Measurements from ENCODE around the gene GOLPH3. TPM values are rescaled to one million over a fixed set of nuclear protein-coding genes. Genes with fewer than 3 reads are reported as not detected.
A peak's percentile ranks its signal among the peaks of the same experiment; 100 is the strongest.

GOLPH3 gene
- total RNA-seq, 4 donors from 2014 or later = 149 to 277 (median 187) TPM

DNA sequence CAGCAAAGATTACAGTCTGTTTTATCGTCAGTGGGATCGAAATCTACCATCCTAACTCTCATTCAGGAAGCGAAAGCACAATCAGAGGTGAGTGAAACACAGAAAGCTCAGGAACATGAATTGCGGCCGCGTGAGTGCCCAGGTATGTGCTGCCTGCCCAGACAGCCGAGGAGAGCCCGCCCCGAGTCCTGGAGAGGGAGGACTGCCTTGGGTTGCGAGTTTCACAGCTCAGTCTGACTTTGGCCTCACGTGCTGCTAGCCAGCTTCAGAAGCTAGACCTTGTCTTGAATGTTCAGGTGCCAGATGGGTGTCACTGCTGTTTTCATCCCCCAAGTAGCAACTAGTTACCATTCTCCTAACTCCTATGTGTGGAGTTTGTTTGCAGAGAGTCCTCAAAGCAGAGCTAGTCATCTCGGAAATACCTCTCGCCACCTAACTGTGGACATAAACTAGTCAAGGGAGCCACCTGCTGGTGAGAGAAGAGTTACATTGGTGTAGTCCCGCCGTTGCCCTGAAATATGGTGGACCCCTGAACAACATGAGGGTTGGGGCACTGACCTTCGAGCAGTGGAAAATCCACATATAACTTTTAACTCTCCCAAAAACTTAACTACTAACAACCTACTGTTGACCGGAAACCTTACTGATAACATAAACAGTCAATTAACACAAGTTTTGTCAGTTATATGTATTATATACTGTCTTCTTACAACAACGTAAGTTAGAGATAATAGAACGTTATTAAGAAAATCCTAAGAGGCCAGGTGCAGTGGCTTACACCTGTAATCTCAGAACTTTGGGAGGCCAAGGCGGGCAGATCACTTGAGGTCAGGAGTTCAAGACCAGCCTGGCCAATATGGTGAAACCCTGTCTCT is 80.9 kb downstream of the GOLPH3 start:
- Histone ChIP-seq H3K27me3 (no peaks in the 10 kb centered on the region), H3K4me1 (peaks cover 15 to 25% (median 21%) of the 10 kb centered on the region in 4 donors), H3K9me3 (no peaks in the 10 kb centered on the region), H3K27ac (replicated peaks in 1 of 4) (no peak overlapping the region), H3K4me3 (no peak overlapping the region), H3K36me3 (peaks cover 0 to 68% (median 35%) of the 10 kb centered on the region in 4 donors)
- peak; percentile 91 for DNase-seq (ENCODE audit: extremely low spot score)
- TF ChIP-seq, protein P1, sequence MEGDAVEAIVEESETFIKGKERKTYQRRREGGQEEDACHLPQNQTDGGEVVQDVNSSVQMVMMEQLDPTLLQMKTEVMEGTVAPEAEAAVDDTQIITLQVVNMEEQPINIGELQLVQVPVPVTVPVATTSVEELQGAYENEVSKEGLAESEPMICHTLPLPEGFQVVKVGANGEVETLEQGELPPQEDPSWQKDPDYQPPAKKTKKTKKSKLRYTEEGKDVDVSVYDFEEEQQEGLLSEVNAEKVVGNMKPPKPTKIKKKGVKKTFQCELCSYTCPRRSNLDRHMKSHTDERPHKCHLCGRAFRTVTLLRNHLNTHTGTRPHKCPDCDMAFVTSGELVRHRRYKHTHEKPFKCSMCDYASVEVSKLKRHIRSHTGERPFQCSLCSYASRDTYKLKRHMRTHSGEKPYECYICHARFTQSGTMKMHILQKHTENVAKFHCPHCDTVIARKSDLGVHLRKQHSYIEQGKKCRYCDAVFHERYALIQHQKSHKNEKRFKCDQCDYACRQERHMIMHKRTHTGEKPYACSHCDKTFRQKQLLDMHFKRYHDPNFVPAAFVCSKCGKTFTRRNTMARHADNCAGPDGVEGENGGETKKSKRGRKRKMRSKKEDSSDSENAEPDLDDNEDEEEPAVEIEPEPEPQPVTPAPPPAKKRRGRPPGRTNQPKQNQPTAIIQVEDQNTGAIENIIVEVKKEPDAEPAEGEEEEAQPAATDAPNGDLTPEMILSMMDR (IDR thresholded peaks at IDR 0.05) = peak; percentile 65 to 74 (median 71)
- no peak for TF ChIP-seq POLR2A (IDR thresholded peaks at IDR 0.05; ENCODE audit: low read depth)
- intact Hi-C loops (cut with DNase I) = loop anchor here (5.0 to 10.0 kb wide), 2 partner anchors 222 to 266 kb away; partner anchors contain the start of gene MTMR12
- 48% methylated on average over 20 of the region's 20 CpGs for WGBS

DNA sequence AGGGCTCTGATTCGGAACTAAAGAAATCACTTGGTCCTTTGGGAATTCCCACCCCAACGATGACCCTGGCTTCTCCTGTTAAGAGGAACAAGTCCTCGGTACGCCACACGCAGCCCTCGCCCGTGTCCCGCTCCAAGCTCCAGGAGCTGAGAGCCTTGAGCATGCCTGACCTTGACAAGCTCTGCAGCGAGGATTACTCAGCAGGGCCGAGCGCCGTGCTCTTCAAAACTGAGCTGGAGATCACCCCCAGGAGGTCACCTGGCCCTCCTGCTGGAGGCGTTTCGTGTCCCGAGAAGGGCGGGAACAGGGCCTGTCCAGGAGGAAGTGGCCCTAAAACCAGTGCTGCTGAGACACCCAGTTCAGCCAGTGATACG is 83.4 kb downstream of the GOLPH3 start:
- peaks cover 0 to 72% (median 35%) of the 10 kb centered on the region in 4 donors for H3K36me3 ChIP-seq
- WGBS = 96% methylated on average over 16 of the region's 17 CpGs

GRCh38 chr5:32090026-32090754 is 83.9 kb downstream of the GOLPH3 start:
- peaks cover 0 to 72% (median 35%) of the 10 kb centered on the region in 4 donors for H3K36me3 ChIP-seq
- intact Hi-C loops (cut with DNase I) = loop anchor here (5.0 to 10.0 kb wide), 2 partner anchors 225 to 263 kb away; partner anchors contain the start of gene MTMR12
- DNase-seq (ENCODE audit: extremely low spot score) = peak; percentile 74
- H3K27ac ChIP-seq (replicated peaks in 1 of 4) = no peak overlapping the region
- H3K4me3 ChIP-seq = no peak overlapping the region
- TF ChIP-seq, protein P1 (IDR thresholded peaks at IDR 0.05) = no peak
- TF ChIP-seq EP300 (IDR thresholded peaks at IDR 0.05) (no peak), POLR2AphosphoS5 (IDR thresholded peaks at IDR 0.05) (no peak), POLR2A (IDR thresholded peaks at IDR 0.05; ENCODE audit: low read depth) (no peak)
- H3K27me3 ChIP-seq = no peaks in the 10 kb centered on the region
- peaks cover 6 to 16% (median 13%) of the 10 kb centered on the region in 4 donors for H3K4me1 ChIP-seq
- no peaks in the 10 kb centered on the region for H3K9me3 ChIP-seq
- WGBS = 89% methylated on average over 17 of the region's 24 CpGs

More for the DNA sequence above, 83.4 kb downstream of the GOLPH3 start:
- no peaks in the 10 kb centered on the region for H3K9me3 ChIP-seq
- DNase-seq (ENCODE audit: extremely low spot score) = peak; percentile 82
- intact Hi-C loops (cut with DNase I) = loop anchor here (5.0 to 10.0 kb wide), 2 partner anchors 224 to 263 kb away; partner anchors contain the start of gene MTMR12
- TF ChIP-seq POLR2A (IDR thresholded peaks at IDR 0.05; ENCODE audit: low read depth) = no peak
- no peak for TF ChIP-seq EP300 (IDR thresholded peaks at IDR 0.05)
- TF ChIP-seq, protein P1 (IDR thresholded peaks at IDR 0.05) = no peak
- H3K27ac ChIP-seq (replicated peaks in 1 of 4) = no peak overlapping the region
- peaks cover 11 to 21% (median 18%) of the 10 kb centered on the region in 4 donors for H3K4me1 ChIP-seq
- H3K27me3 ChIP-seq = no peaks in the 10 kb centered on the region
- no peak overlapping the region for H3K4me3 ChIP-seq

DNA sequence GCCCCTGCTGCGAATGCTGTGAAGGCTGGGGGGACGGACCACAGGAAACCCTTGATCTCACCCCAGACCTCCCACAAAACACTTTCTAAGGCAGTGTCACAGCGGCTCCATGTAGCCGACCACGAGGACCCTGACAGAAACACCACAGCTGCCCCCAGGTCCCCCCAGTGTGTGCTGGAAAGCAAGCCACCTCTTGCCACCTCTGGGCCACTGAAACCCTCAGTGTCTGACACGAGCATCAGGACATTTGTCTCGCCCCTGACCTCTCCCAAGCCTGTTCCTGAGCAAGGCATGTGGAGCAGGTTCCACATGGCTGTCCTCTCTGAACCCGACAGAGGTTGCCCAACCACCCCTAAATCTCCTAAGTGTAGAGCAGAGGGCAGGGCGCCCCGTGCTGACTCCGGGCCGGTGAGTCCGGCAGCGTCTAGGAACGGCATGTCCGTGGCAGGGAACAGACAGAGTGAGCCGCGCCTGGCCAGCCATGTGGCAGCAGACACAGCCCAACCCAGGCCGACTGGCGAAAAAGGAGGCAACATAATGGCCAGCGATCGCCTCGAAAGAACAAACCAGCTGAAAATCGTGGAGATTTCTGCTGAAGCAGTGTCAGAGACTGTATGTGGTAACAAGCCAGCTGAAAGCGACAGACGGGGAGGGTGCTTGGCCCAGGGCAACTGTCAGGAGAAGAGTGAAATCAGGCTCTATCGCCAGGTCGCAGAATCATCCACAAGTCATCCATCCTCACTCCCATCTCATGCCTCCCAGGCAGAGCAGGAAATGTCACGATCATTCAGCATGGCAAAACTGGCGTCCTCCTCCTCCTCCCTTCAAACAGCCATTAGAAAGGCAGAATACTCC is 84.7 kb downstream of the GOLPH3 start:
- TF ChIP-seq POLR2AphosphoS5 (IDR thresholded peaks at IDR 0.05) (no peak), POLR2A (IDR thresholded peaks at IDR 0.05; ENCODE audit: low read depth) (no peak), EP300 (IDR thresholded peaks at IDR 0.05) (no peak)
- TF ChIP-seq, protein P1 (IDR thresholded peaks at IDR 0.05) = no peak
- 90% methylated on average over 27 of the region's 30 CpGs for WGBS
- H3K36me3 ChIP-seq = peaks cover 0 to 66% (median 35%) of the 10 kb centered on the region in 4 donors

More for the DNA sequence above, 84.7 kb downstream of the GOLPH3 start:
- H3K27ac ChIP-seq (replicated peaks in 1 of 4) = no peak overlapping the region
- H3K4me3 ChIP-seq = no peak overlapping the region
- peaks cover 0 to 9% (median 7%) of the 10 kb centered on the region in 4 donors for H3K4me1 ChIP-seq
- H3K9me3 ChIP-seq = no peaks in the 10 kb centered on the region
- peak; percentile 90 for DNase-seq (ENCODE audit: extremely low spot score)
- intact Hi-C loops (cut with DNase I) = no loop called here
- H3K27me3 ChIP-seq = no peaks in the 10 kb centered on the region
